ENCODE results near the gene SOX6.

The SOX6 gene

GRCh38 chr11:16099343-16099900 is 256.9 kb downstream of the SOX6 start:
- no peaks in the 10 kb centered on the region for H3K27me3 ChIP-seq (ENCODE audit: insufficient read depth, low read length)
- H3K4me3 ChIP-seq (ENCODE audit: low read length) = no peak overlapping the region

GRCh38 chr11:16098526-16099205 is 257.7 kb downstream of the SOX6 start:
- Histone ChIP-seq H3K36me3 (ENCODE audit: insufficient read depth, low read depth, low read length) (no peaks in the 10 kb centered on the region), H3K4me1 (ENCODE audit: insufficient read depth, low read length) (no peaks in the 10 kb centered on the region), H3K27ac (ENCODE audit: low read length) (no peak overlapping the region), H3K9me3 (ENCODE audit: insufficient read depth, low read depth, low read length) (no peaks in the 10 kb centered on the region), H3K9ac (ENCODE audit: low read depth, low read length) (no peak overlapping the region), H3K4me3 (ENCODE audit: low read length) (no peak overlapping the region), H3K27me3 (ENCODE audit: insufficient read depth, low read length) (no peaks in the 10 kb centered on the region)

More at GRCh38 chr11:16099343-16099900, 256.9 kb downstream of the SOX6 start:
- Histone ChIP-seq H3K27ac (ENCODE audit: low read length) (no peak overlapping the region), H3K36me3 (ENCODE audit: insufficient read depth, low read depth, low read length) (no peaks in the 10 kb centered on the region), H3K4me1 (ENCODE audit: insufficient read depth, low read length) (no peaks in the 10 kb centered on the region), H3K9ac (ENCODE audit: low read depth, low read length) (no peak overlapping the region), H3K9me3 (ENCODE audit: insufficient read depth, low read depth, low read length) (no peaks in the 10 kb centered on the region)

- no peaks in the 10 kb centered on the region for H3K4me1 ChIP-seq (ENCODE audit: insufficient read depth, low read length)
- no peak overlapping the region for H3K9ac ChIP-seq (ENCODE audit: low read depth, low read length)
- no peak overlapping the region for H3K4me3 ChIP-seq (ENCODE audit: low read length)
- no peaks in the 10 kb centered on the region for H3K36me3 ChIP-seq (ENCODE audit: insufficient read depth, low read depth, low read length)
- H3K27me3 ChIP-seq (ENCODE audit: insufficient read depth, low read length) = no peaks in the 10 kb centered on the region
- H3K9me3 ChIP-seq (ENCODE audit: insufficient read depth, low read depth, low read length) = no peaks in the 10 kb centered on the region
- H3K27ac ChIP-seq (ENCODE audit: low read length) = no peak overlapping the region
Observed at GRCh38 chr11:16097543-16097942, 258.8 kb downstream of the SOX6 start.

GRCh38 chr11:16096336-16096735 is 260.0 kb downstream of the SOX6 start:
- Histone ChIP-seq H3K9me3 (ENCODE audit: insufficient read depth, low read depth, low read length) (no peaks in the 10 kb centered on the region), H3K27ac (ENCODE audit: low read length) (no peak overlapping the region), H3K4me1 (ENCODE audit: insufficient read depth, low read length) (no peaks in the 10 kb centered on the region), H3K9ac (ENCODE audit: low read depth, low read length) (no peak overlapping the region), H3K4me3 (ENCODE audit: low read length) (no peak overlapping the region), H3K27me3 (ENCODE audit: insufficient read depth, low read length) (no peaks in the 10 kb centered on the region), H3K36me3 (ENCODE audit: insufficient read depth, low read depth, low read length) (no peaks in the 10 kb centered on the region)

- no peak overlapping the region for H3K27ac ChIP-seq (ENCODE audit: low read length)
- no peaks in the 10 kb centered on the region for H3K4me1 ChIP-seq (ENCODE audit: insufficient read depth, low read length)
- H3K9ac ChIP-seq (ENCODE audit: low read depth, low read length) = no peak overlapping the region
- H3K27me3 ChIP-seq (ENCODE audit: insufficient read depth, low read length) = no peaks in the 10 kb centered on the region
- no peak overlapping the region for H3K4me3 ChIP-seq (ENCODE audit: low read length)
- no peaks in the 10 kb centered on the region for H3K36me3 ChIP-seq (ENCODE audit: insufficient read depth, low read depth, low read length)
- H3K9me3 ChIP-seq (ENCODE audit: insufficient read depth, low read depth, low read length) = no peaks in the 10 kb centered on the region
Observed at GRCh38 chr11:16095756-16096155, 260.6 kb downstream of the SOX6 start.

- Histone ChIP-seq H3K9ac (ENCODE audit: low read depth, low read length) (no peak overlapping the region), H3K9me3 (ENCODE audit: insufficient read depth, low read depth, low read length) (no peaks in the 10 kb centered on the region), H3K27me3 (ENCODE audit: insufficient read depth, low read length) (no peaks in the 10 kb centered on the region), H3K27ac (ENCODE audit: low read length) (no peak overlapping the region), H3K4me1 (ENCODE audit: insufficient read depth, low read length) (no peaks in the 10 kb centered on the region), H3K36me3 (ENCODE audit: insufficient read depth, low read depth, low read length) (no peaks in the 10 kb centered on the region), H3K4me3 (ENCODE audit: low read length) (no peak overlapping the region)
Observed at GRCh38 chr11:16093889-16094653, 262.3 kb downstream of the SOX6 start.

- Histone ChIP-seq H3K9me3 (ENCODE audit: insufficient read depth, low read depth, low read length) (no peaks in the 10 kb centered on the region), H3K27ac (ENCODE audit: low read length) (no peak overlapping the region), H3K36me3 (ENCODE audit: insufficient read depth, low read depth, low read length) (no peaks in the 10 kb centered on the region), H3K4me1 (ENCODE audit: insufficient read depth, low read length) (no peaks in the 10 kb centered on the region), H3K9ac (ENCODE audit: low read depth, low read length) (no peak overlapping the region), H3K4me3 (ENCODE audit: low read length) (no peak overlapping the region), H3K27me3 (ENCODE audit: insufficient read depth, low read length) (no peaks in the 10 kb centered on the region)
Observed at GRCh38 chr11:16091862-16092261, 264.5 kb downstream of the SOX6 start.

- H3K27me3 ChIP-seq (ENCODE audit: insufficient read depth, low read length) = no peaks in the 10 kb centered on the region
- no peak overlapping the region for H3K9ac ChIP-seq (ENCODE audit: low read depth, low read length)
- no peak overlapping the region for H3K27ac ChIP-seq (ENCODE audit: low read length)
- H3K4me1 ChIP-seq (ENCODE audit: insufficient read depth, low read length) = no peaks in the 10 kb centered on the region
- H3K36me3 ChIP-seq (ENCODE audit: insufficient read depth, low read depth, low read length) = no peaks in the 10 kb centered on the region
- H3K4me3 ChIP-seq (ENCODE audit: low read length) = no peak overlapping the region
- H3K9me3 ChIP-seq (ENCODE audit: insufficient read depth, low read depth, low read length) = no peaks in the 10 kb centered on the region
Observed at GRCh38 chr11:16089481-16089880, 266.9 kb downstream of the SOX6 start.

- H3K4me1 ChIP-seq (ENCODE audit: insufficient read depth, low read length) = no peaks in the 10 kb centered on the region
- H3K27ac ChIP-seq (ENCODE audit: low read length) = no peak overlapping the region
- H3K4me3 ChIP-seq (ENCODE audit: low read length) = no peak overlapping the region
- no peaks in the 10 kb centered on the region for H3K36me3 ChIP-seq (ENCODE audit: insufficient read depth, low read depth, low read length)
- no peak overlapping the region for H3K9ac ChIP-seq (ENCODE audit: low read depth, low read length)
- no peaks in the 10 kb centered on the region for H3K27me3 ChIP-seq (ENCODE audit: insufficient read depth, low read length)
- H3K9me3 ChIP-seq (ENCODE audit: insufficient read depth, low read depth, low read length) = no peaks in the 10 kb centered on the region
Observed at GRCh38 chr11:16088774-16089173, 267.6 kb downstream of the SOX6 start.

GRCh38 chr11:16087886-16088285 is 268.5 kb downstream of the SOX6 start:
- Histone ChIP-seq H3K36me3 (ENCODE audit: insufficient read depth, low read depth, low read length) (no peaks in the 10 kb centered on the region), H3K9me3 (ENCODE audit: insufficient read depth, low read depth, low read length) (no peaks in the 10 kb centered on the region), H3K27me3 (ENCODE audit: insufficient read depth, low read length) (no peaks in the 10 kb centered on the region), H3K9ac (ENCODE audit: low read depth, low read length) (no peak overlapping the region), H3K27ac (ENCODE audit: low read length) (no peak overlapping the region), H3K4me1 (ENCODE audit: insufficient read depth, low read length) (no peaks in the 10 kb centered on the region), H3K4me3 (ENCODE audit: low read length) (no peak overlapping the region)

- Histone ChIP-seq H3K4me3 (ENCODE audit: low read length) (no peak overlapping the region), H3K27ac (ENCODE audit: low read length) (no peak overlapping the region), H3K27me3 (ENCODE audit: insufficient read depth, low read length) (no peaks in the 10 kb centered on the region), H3K9me3 (ENCODE audit: insufficient read depth, low read depth, low read length) (no peaks in the 10 kb centered on the region), H3K36me3 (ENCODE audit: insufficient read depth, low read depth, low read length) (no peaks in the 10 kb centered on the region), H3K4me1 (ENCODE audit: insufficient read depth, low read length) (no peaks in the 10 kb centered on the region), H3K9ac (ENCODE audit: low read depth, low read length) (no peak overlapping the region)
Observed at GRCh38 chr11:16086229-16086819, 270.0 kb downstream of the SOX6 start.

All from iPS-20b (cell line).